Suprapubic skin (tissue), 4 donors: Measurements from ENCODE around the gene LRRC55. TPM values are rescaled to one million over a fixed set of nuclear protein-coding genes. Genes with fewer than 3 reads are reported as not detected.

Experiments
- DNase-seq, 2 donors: peaks; one replicate each; pipeline ENCODE4 v3.0.0-alpha.2; 2019; ENCODE audit warnings: low spot score in 2 of 2
- H3K27ac ChIP-seq: fragments of 200-600 bp; sonication (generic); one replicate; pipeline ENCODE4 v1.5.1; 2019
- H3K27me3 ChIP-seq: fragments of 200-600 bp; sonication (generic); one replicate; pipeline ENCODE4 v1.5.1; 2019
- H3K36me3 ChIP-seq: fragments of 200-600 bp; sonication (generic); one replicate; pipeline ENCODE4 v1.5.1; 2019
- H3K4me1 ChIP-seq: fragments of 200-600 bp; sonication (generic); one replicate; pipeline ENCODE4 v1.5.1; 2019
- H3K4me3 ChIP-seq: fragments of 200-600 bp; sonication (generic); one replicate; pipeline ENCODE4 v1.5.1; 2019; ENCODE audit warnings: mild to moderate bottlenecking
- H3K9me3 ChIP-seq: fragments of 200-600 bp; sonication (generic); one replicate; pipeline ENCODE4 v1.5.1; 2019
- CTCF ChIP-seq, 2 donors: fragments of 200-600 bp in 1 of 2; fragments of 450-650 bp in 1 of 2; sonication (generic) in 1 of 2; IDR thresholded peaks; one replicate each; pipeline ENCODE4 v1.5.1; 2016 to 2019; ENCODE audit warnings: antibody characterized with exemption in 2 of 2, mild to moderate bottlenecking in 1 of 2, moderate library complexity in 1 of 2
- EP300 ChIP-seq: sonication (generic); formaldehyde crosslinking; IDR thresholded peaks from one replicate; pipeline ENCODE4 v1.6.1; 2017; ENCODE audit warnings: antibody characterized with exemption
- POLR2A ChIP-seq, 2 donors: fragments of 450-650 bp; IDR thresholded peaks; one replicate each; pipeline ENCODE4 v1.6.1; 2017; ENCODE audit warnings: antibody characterized with exemption in 2 of 2, mild to moderate bottlenecking in 2 of 2, moderate library complexity in 2 of 2
- POLR2AphosphoS5 ChIP-seq, 3 donors: sonication (generic); formaldehyde crosslinking; IDR thresholded peaks; one replicate each; pipeline ENCODE4 v1.6.1; 2017; ENCODE audit warnings: antibody characterized with exemption in 3 of 3
- WGBS: methylation state at CpG from one replicate; pipeline ENCODE4 v1.1.5; 2018; 5-methylcytosine and 5-hydroxymethylcytosine counted together
- total RNA-seq, 4 donors: library from RNA; depleted of rRNA; stranded (reverse); fragments of >200 nt; gene quantifications; one replicate each; pipeline ENCODE4 v1.1.0, GENCODE V29; 2016

LRRC55 gene
- total RNA-seq, 4 donors from 2014 or later = 0.08 to 0.24 (median 0.17) TPM; not detected in 1

DNA sequence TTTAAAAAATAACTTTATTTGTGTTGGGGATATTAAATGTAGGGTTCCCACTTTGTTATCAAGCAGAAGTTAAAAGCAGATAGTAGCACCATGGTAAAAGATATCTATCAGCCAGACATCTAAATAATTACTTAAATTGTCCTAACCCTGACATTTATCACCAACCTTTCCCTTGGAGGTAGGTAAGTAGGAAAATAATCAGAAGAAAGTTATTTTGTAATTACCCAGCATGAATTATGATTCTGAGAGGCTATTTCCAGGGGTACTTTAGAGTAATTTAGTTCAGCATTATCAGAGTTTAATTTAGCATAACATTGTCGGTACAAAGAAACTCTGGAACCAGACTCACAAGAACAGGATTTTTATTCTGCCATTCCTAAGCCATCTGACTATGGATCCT lies 23.2 kb upstream of the LRRC55 start:
- 92% methylated on average over 1 of the region's 1 CpG for WGBS
- Histone ChIP-seq H3K27ac (no peak overlapping the region), H3K36me3 (no peaks in the 10 kb centered on the region), H3K4me1 (peaks cover 7% of the 10 kb centered on the region), H3K27me3 (peaks cover 10% of the 10 kb centered on the region), H3K4me3 (no peak overlapping the region), H3K9me3 (no peaks in the 10 kb centered on the region)
- TF ChIP-seq POLR2AphosphoS5 (IDR thresholded peaks at IDR 0.05) = no peak
- DNase-seq = no peak

DNA sequence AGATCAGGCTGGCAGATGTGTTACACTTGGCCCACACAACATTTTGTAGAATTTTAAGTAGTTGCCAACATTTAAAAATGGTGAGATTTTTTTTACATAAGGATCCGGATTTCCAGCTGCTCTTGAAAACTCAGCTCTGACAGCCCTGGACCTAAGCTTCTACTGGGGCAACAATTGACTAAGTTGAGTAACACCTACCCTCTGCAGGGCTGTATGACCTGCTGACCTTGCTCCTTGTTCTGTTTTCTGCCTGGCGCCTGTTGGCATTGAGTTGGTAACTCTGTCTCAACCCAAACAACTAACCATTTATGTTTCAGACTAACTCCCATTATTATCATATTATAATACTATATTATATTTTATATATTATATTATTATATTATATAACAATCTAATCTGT lies 21.1 kb upstream of the LRRC55 start:
- Histone ChIP-seq H3K36me3 (no peaks in the 10 kb centered on the region), H3K27me3 (peaks cover 6% of the 10 kb centered on the region), H3K4me3 (no peak overlapping the region), H3K27ac (no peak overlapping the region), H3K4me1 (peaks cover 7% of the 10 kb centered on the region), H3K9me3 (no peaks in the 10 kb centered on the region)
- no peak for DNase-seq
- TF ChIP-seq EP300 = no peak
- TF ChIP-seq POLR2A (IDR thresholded peaks at IDR 0.05) = no peak
- no peak for TF ChIP-seq CTCF (IDR thresholded peaks at IDR 0.05)
- TF ChIP-seq POLR2AphosphoS5 (IDR thresholded peaks at IDR 0.05) = no peak
- WGBS = 82% methylated on average over 2 of the region's 2 CpGs

- 52% methylated on average over 5 of the region's 5 CpGs for WGBS
- H3K27me3 ChIP-seq = peaks cover 3% of the 10 kb centered on the region
Observed at GRCh38 chr11:57161351-57161750, 20.4 kb upstream of the LRRC55 start.

GRCh38 chr11:57162179-57162898 lies 19.4 kb upstream of the LRRC55 start:
- WGBS = 32% methylated on average over 6 of the region's 6 CpGs
- no peaks in the 10 kb centered on the region for H3K9me3 ChIP-seq
- no peaks in the 10 kb centered on the region for H3K36me3 ChIP-seq
- DNase-seq = no peak
- no peak overlapping the region for H3K27ac ChIP-seq
- peaks cover 7% of the 10 kb centered on the region for H3K4me1 ChIP-seq
- H3K27me3 ChIP-seq = peaks cover 3% of the 10 kb centered on the region
- TF ChIP-seq POLR2A (IDR thresholded peaks at IDR 0.05) = no peak
- no peak for TF ChIP-seq POLR2AphosphoS5 (IDR thresholded peaks at IDR 0.05)
- no peak for TF ChIP-seq CTCF (IDR thresholded peaks at IDR 0.05)
- TF ChIP-seq EP300 = no peak
- no peak overlapping the region for H3K4me3 ChIP-seq

More at GRCh38 chr11:57161351-57161750, 20.4 kb upstream of the LRRC55 start:
- TF ChIP-seq CTCF (IDR thresholded peaks at IDR 0.05) (no peak), POLR2AphosphoS5 (IDR thresholded peaks at IDR 0.05) (no peak), EP300 (no peak), POLR2A (IDR thresholded peaks at IDR 0.05) (no peak)
- Histone ChIP-seq H3K4me3 (no peak overlapping the region), H3K36me3 (no peaks in the 10 kb centered on the region), H3K27ac (no peak overlapping the region), H3K9me3 (no peaks in the 10 kb centered on the region), H3K4me1 (peaks cover 7% of the 10 kb centered on the region)
- no peak for DNase-seq

GRCh38 chr11:57163160-57163868 lies 18.4 kb upstream of the LRRC55 start:
- H3K4me1 ChIP-seq = peaks cover 7% of the 10 kb centered on the region
- TF ChIP-seq CTCF (IDR thresholded peaks at IDR 0.05) (no peak), EP300 (no peak), POLR2AphosphoS5 (IDR thresholded peaks at IDR 0.05) (no peak), POLR2A (IDR thresholded peaks at IDR 0.05) (no peak)
- no peaks in the 10 kb centered on the region for H3K36me3 ChIP-seq
- no peaks in the 10 kb centered on the region for H3K9me3 ChIP-seq
- no peaks in the 10 kb centered on the region for H3K27me3 ChIP-seq
- DNase-seq = no peak
- 46% methylated on average over 6 of the region's 6 CpGs for WGBS
- H3K4me3 ChIP-seq = no peak overlapping the region
- H3K27ac ChIP-seq = no peak overlapping the region
